Measurements from ENCODE around the gene MDFIC. TPM values are rescaled to one million over a fixed set of nuclear protein-coding genes. Genes with fewer than 3 reads are reported as not detected.

The MDFIC gene
- total and polyA plus RNA-seq, 10 donors = 22.1 to 97.3 (median 50.8) TPM

GRCh38 chr7:114986190-114987180 lies 64.6 kb downstream of the MDFIC start:
- Histone ChIP-seq H3K9me3 (peaks cover 0 to 8% (median 4%) of the 10 kb centered on the region in 8 donors), H3K36me3 (peaks cover 0 to 31% (median 2%) of the 10 kb centered on the region in 6 donors), H3K4me1 (peaks cover 6 to 38% (median 12%) of the 10 kb centered on the region in 6 donors), H3K4me3 (no peak overlapping the region), H3K27ac (peak overlapping the region in 5 of 8 donors; percentile 45 to 76 (median 61)), H3K27me3 (replicated peaks in 1 of 7) (no peaks in the 10 kb centered on the region)
- 77 to 98% (median 90%) methylated on average over 3 of the region's 3 CpGs for WGBS, 5 donors
- no peak for TF ChIP-seq POLR2AphosphoS5 (IDR thresholded peaks at IDR 0.05)
- no peak for TF ChIP-seq CTCF (IDR thresholded peaks at IDR 0.05 in 8 of 11, conservative IDR thresholded peaks at IDR 0.05 in 3 of 11)
- no peak for TF ChIP-seq POLR2A (IDR thresholded peaks at IDR 0.05)
- no peak for DNase-seq
- intact Hi-C loops (cut with DNase I; ENCODE audit: low total_unique reads) = no loop called here

GRCh38 chr7:114988026-114988425 lies 66.1 kb downstream of the MDFIC start:
- DNase-seq = no peak
- intact Hi-C loops (cut with DNase I; ENCODE audit: low total_unique reads) = no loop called here
- Histone ChIP-seq H3K27me3 (replicated peaks in 1 of 7) (no peaks in the 10 kb centered on the region), H3K36me3 (peaks cover 0 to 23% (median 2%) of the 10 kb centered on the region in 6 donors), H3K4me1 (peaks cover 0 to 29% (median 9%) of the 10 kb centered on the region in 6 donors), H3K27ac (peak overlapping the region in 7 of 8 donors; percentile 4 to 76 (median 46)), H3K9me3 (peaks cover 0 to 9% (median 5%) of the 10 kb centered on the region in 8 donors), H3K4me3 (no peak overlapping the region)
- 73 to 82% (median 79%) methylated on average over 1 of the region's 1 CpG for WGBS, 5 donors
- TF ChIP-seq POLR2AphosphoS5 (IDR thresholded peaks at IDR 0.05) (no peak), POLR2A (IDR thresholded peaks at IDR 0.05) (no peak), CTCF (IDR thresholded peaks at IDR 0.05 in 8 of 11, conservative IDR thresholded peaks at IDR 0.05 in 3 of 11) (no peak)

GRCh38 chr7:114988755-114989375 lies 67.0 kb downstream of the MDFIC start:
- TF ChIP-seq POLR2A (IDR thresholded peaks at IDR 0.05) (no peak), CTCF (IDR thresholded peaks at IDR 0.05 in 8 of 11, conservative IDR thresholded peaks at IDR 0.05 in 3 of 11) (no peak), POLR2AphosphoS5 (IDR thresholded peaks at IDR 0.05) (no peak)
- intact Hi-C loops (cut with DNase I; ENCODE audit: low total_unique reads) = no loop called here
- 51 to 70% (median 67%) methylated on average over 2 of the region's 2 CpGs for WGBS, 5 donors
- Histone ChIP-seq H3K4me1 (peaks cover 0 to 29% (median 9%) of the 10 kb centered on the region in 6 donors), H3K4me3 (no peak overlapping the region), H3K27ac (peak overlapping the region in 7 of 8 donors; percentile 4 to 76 (median 46)), H3K9me3 (peaks cover 0 to 9% (median 5%) of the 10 kb centered on the region in 8 donors), H3K36me3 (peaks cover 0 to 21% (median 2%) of the 10 kb centered on the region in 6 donors), H3K27me3 (replicated peaks in 1 of 7) (no peaks in the 10 kb centered on the region)
- no peak for DNase-seq
